ENCODE data around the gene MARK4. TPM values are rescaled to one million over a fixed set of nuclear protein-coding genes. Genes with fewer than 3 reads are reported as not detected.

Gene MARK4
- total and polyA plus RNA-seq, 9 donors, result 14.2 to 53.3 (median 43.1) TPM

DNA sequence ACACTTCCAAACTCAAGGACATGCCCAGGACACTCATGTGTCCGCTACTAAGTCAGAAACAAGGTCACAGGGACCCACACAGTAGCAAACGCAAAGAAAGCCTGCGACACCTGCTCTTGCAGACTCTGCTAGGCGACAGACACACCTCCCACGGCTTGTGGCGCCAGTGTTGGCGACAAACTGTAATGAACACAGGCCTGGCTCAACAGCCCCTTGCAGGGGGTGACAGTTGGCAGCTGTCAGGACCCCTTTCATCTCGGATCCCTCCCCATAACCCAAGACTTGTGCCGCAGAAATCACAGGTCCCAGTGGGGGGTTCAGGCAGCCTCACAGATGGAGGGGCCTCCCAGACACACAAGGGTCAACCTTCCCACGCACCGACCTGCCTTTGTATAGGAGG lies 71.2 kb downstream of the MARK4 start:
- WGBS, 3 donors, result 45 to 71% (median 58%) methylated on average over 8 to 11 of the region's 11 CpGs
- Histone ChIP-seq H3K27me3 (no peaks in the 10 kb centered on the region), H3K4me3 (no peak overlapping the region), H3K4me1 (ENCODE audit: insufficient read depth) (peaks cover 1% of the 10 kb centered on the region), H3K27ac (no peak overlapping the region), H3K36me3 (no peaks in the 10 kb centered on the region), H3K9me3 (no peaks in the 10 kb centered on the region)
- TF ChIP-seq, protein P1, sequence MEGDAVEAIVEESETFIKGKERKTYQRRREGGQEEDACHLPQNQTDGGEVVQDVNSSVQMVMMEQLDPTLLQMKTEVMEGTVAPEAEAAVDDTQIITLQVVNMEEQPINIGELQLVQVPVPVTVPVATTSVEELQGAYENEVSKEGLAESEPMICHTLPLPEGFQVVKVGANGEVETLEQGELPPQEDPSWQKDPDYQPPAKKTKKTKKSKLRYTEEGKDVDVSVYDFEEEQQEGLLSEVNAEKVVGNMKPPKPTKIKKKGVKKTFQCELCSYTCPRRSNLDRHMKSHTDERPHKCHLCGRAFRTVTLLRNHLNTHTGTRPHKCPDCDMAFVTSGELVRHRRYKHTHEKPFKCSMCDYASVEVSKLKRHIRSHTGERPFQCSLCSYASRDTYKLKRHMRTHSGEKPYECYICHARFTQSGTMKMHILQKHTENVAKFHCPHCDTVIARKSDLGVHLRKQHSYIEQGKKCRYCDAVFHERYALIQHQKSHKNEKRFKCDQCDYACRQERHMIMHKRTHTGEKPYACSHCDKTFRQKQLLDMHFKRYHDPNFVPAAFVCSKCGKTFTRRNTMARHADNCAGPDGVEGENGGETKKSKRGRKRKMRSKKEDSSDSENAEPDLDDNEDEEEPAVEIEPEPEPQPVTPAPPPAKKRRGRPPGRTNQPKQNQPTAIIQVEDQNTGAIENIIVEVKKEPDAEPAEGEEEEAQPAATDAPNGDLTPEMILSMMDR (IDR thresholded peaks at IDR 0.05), result no peak
- TF ChIP-seq POLR2A (IDR thresholded peaks at IDR 0.05), result no peak
- no peak for TF ChIP-seq EP300 (IDR thresholded peaks at IDR 0.05)
- DNase-seq, result no peak
- intact Hi-C loops (cut with DNase I), result loop anchor here in 1 of 4 donors (5.0 kb wide), 1 partner anchor 50 kb away; no protein-coding TSS in a partner anchor

DNA sequence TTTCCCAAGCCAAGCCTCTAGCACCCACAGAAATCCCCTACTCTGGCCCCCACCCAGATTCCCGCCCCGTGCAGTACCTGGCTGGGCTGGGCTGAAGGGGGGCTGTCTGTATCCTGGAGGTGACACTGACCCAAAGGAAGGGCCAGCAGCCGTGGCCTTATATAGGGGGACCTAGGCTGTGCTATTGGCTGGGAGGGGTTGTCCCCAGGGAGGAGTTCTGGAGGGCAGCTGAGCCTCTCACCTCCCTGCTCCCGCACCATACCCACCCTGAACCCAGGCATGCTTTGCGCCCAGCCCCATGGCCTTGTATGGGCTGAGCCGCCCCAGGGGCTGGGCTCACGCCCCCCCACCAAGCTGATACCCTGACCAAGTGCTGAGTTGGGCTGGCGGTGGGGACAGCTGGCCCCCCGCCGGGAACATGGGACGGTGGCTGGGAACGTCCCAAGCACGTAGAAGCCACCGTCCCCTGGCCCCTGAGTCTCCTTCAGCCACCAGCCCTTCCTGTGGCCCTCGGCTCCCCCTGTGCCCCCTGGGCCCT lies 71.7 kb downstream of the MARK4 start, which contains the start of gene CKM:
Gene CKM (minus strand): TSS at position 132 of the 538 bp plus-strand sequence. CDS start 3,162 bp downstream, outside the sequence.
- Histone ChIP-seq H3K4me3 (no peak within 1 kb of the TSS), H3K9me3 (no peaks in the 10 kb centered on the region), H3K4me1 (ENCODE audit: insufficient read depth) (peaks cover 1% of the 10 kb centered on the region), H3K36me3 (no peaks in the 10 kb centered on the region), H3K27me3 (no peaks in the 10 kb centered on the region), H3K27ac (no peak within 1 kb of the TSS)
- TF ChIP-seq POLR2A (IDR thresholded peaks at IDR 0.05), result no peak
- TF ChIP-seq, protein P1 (IDR thresholded peaks at IDR 0.05), result no peak
- TF ChIP-seq EP300 (IDR thresholded peaks at IDR 0.05), result no peak
- intact Hi-C loops (cut with DNase I), result loop anchor here in 1 of 4 donors (5.0 kb wide), 1 partner anchor 51 kb away; no protein-coding TSS in a partner anchor
- WGBS, 3 donors, result 45 to 60% (median 47%) methylated on average over 11 to 15 of the region's 15 CpGs
- DNase-seq, result no peak

DNA sequence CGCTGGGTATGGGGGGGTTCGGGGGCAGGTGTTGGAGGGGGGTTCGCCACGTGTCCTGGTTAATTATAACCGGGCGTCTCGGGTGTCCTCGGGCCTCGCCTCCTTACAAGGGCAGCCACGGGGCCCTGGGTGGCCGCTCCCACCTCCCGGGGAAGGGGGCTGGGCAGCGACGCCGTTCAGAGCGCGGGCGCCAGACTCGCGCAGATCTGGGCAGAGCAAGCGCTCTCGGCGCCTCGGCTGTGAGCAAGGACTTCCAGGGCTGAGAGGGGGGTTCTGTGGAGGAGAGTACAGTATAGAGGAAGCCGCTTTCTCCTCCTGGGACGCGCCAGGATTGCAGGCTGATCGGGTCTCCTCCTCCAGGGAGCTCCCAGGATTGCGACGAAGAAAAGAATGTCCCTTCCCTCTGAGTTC lies 72.6 kb downstream of the MARK4 start:
- Histone ChIP-seq H3K4me3 (no peak overlapping the region), H3K36me3 (no peaks in the 10 kb centered on the region), H3K27me3 (no peaks in the 10 kb centered on the region), H3K9me3 (no peaks in the 10 kb centered on the region), H3K4me1 (ENCODE audit: insufficient read depth) (peaks cover 1% of the 10 kb centered on the region), H3K27ac (no peak overlapping the region)
- 3% methylated on average over 23 to 30 of the region's 30 CpGs for WGBS, 3 donors
- intact Hi-C loops (cut with DNase I), result loop anchor here in 1 of 4 donors (5.0 kb wide), 1 partner anchor 51 kb away; no protein-coding TSS in a partner anchor
- TF ChIP-seq EP300 (IDR thresholded peaks at IDR 0.05) (no peak), POLR2A (IDR thresholded peaks at IDR 0.05) (no peak)
- TF ChIP-seq, protein P1 (IDR thresholded peaks at IDR 0.05), result no peak
- no peak for DNase-seq

DNA sequence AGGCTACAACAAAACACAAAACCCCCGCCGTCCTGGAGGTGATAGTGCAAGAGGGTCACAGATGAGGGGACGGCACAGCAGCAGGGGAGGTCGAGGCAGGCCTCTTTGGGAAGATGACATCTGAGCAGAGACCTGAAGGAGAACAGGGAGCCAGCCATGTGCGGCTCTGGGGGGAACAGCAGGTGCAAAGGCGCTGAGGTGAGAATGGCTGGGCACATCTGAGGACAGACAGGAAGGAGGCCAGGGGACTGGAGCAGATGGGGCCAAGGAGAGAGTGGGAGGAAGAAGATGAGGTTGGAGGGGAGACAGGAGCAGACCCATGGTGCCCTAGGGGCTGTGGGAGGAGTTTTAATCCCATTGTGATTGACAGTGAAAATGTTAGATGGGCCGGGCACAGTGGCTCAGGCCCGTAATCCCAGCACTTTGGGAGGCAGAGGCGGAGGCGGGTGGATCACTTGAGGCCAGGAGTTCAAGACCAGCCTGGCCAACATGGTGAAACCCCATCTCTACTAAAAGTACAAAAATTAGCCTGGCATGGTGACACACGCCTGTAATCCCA lies 73.4 kb downstream of the MARK4 start:
- Histone ChIP-seq H3K27ac (no peak overlapping the region), H3K4me3 (no peak overlapping the region), H3K27me3 (no peaks in the 10 kb centered on the region), H3K9me3 (no peaks in the 10 kb centered on the region), H3K36me3 (no peaks in the 10 kb centered on the region), H3K4me1 (ENCODE audit: insufficient read depth) (peaks cover 1% of the 10 kb centered on the region)
- no peak for TF ChIP-seq EP300 (IDR thresholded peaks at IDR 0.05)
- TF ChIP-seq, protein P1 (IDR thresholded peaks at IDR 0.05), result no peak
- TF ChIP-seq POLR2A (IDR thresholded peaks at IDR 0.05), result no peak
- intact Hi-C loops (cut with DNase I), result loop anchor here in 1 of 4 donors (5.0 kb wide), 1 partner anchor 52 kb away; no protein-coding TSS in a partner anchor
- 57 to 66% (median 61%) methylated on average over 11 of the region's 11 CpGs for WGBS, 3 donors
- no peak for DNase-seq

Measured in ovary (tissue), 9 donors.